Measurements from ENCODE around the gene NR5A1. TPM values are rescaled to one million over a fixed set of nuclear protein-coding genes. Genes with fewer than 3 reads are reported as not detected.

Gene NR5A1
- total RNA-seq, 1 experiment from 2014 or later: 0.64 TPM

- TF ChIP-seq REST (IDR thresholded peaks at IDR 0.05; ENCODE audit: low read depth) (no peak), ZNF274 (IDR thresholded peaks at IDR 0.05; ENCODE audit: low read depth, low read length) (no peak)
Observed at GRCh38 chr9:124496075-124496449, 11.1 kb downstream of the NR5A1 start (continued).

- CTCF ChIA-PET: no interaction called here
- Histone ChIP-seq H3K9ac (ENCODE audit: low read length) (no peak overlapping the region), H2AFZ (ENCODE audit: low read depth, low read length, poor library complexity, severe bottlenecking) (no peak overlapping the region), H3K79me2 (ENCODE audit: insufficient read depth, low read length) (no peaks in the 10 kb centered on the region), H3K36me3 (ENCODE audit: control insufficient read depth in 1 of 2, insufficient read depth in 2 of 2, low read length in 2 of 2) (no peaks in the 10 kb centered on the region), H3K4me2 (ENCODE audit: low read length) (no peak overlapping the region), H3K4me1 (ENCODE audit: control insufficient read depth in 1 of 2, insufficient read depth in 2 of 2, low read length in 2 of 2) (no peaks in the 10 kb centered on the region), H3K4me3 (replicated peaks in 1 of 2; ENCODE audit: low read depth in 1 of 2, low read length in 2 of 2) (no peak overlapping the region), H3K27me3 (ENCODE audit: insufficient read depth, low read length) (no peaks in the 10 kb centered on the region), H3K9me2 (ENCODE audit: insufficient read depth) (no peaks in the 10 kb centered on the region), H3K27ac (ENCODE audit: low read depth, low read length) (no peak overlapping the region), H4K20me1 (ENCODE audit: insufficient read depth) (no peaks in the 10 kb centered on the region), H3K9me3 (ENCODE audit: control insufficient read depth in 1 of 2, insufficient read depth in 1 of 2, low read depth in 1 of 2, low read length in 2 of 2) (no peaks in the 10 kb centered on the region)
- no peak for ATAC-seq
- no TSS peak for BruUV-seq (replicated peaks)
- intact Hi-C loops (cut with micrococcal nuclease): no loop called here
- POLR2A ChIA-PET: no interaction called here
- TF ChIP-seq SP1 (IDR thresholded peaks at IDR 0.05; ENCODE audit: low read depth) (no peak), MAX (IDR thresholded peaks at IDR 0.05) (no peak), POLR2AphosphoS5 (IDR thresholded peaks at IDR 0.05; ENCODE audit: low read depth, low read length) (no peak), EZH2 (IDR thresholded peaks at IDR 0.05) (no peak), CEBPB (IDR thresholded peaks at IDR 0.05; ENCODE audit: low read depth) (no peak), SIN3A (IDR thresholded peaks at IDR 0.05; ENCODE audit: low read depth) (no peak), EZH2phosphoT487 (IDR thresholded peaks at IDR 0.05; ENCODE audit: borderline replicate concordance) (no peak), ATF3 (IDR thresholded peaks at IDR 0.05) (no peak), SRF (IDR thresholded peaks at IDR 0.05; ENCODE audit: low read depth) (no peak), REST (IDR thresholded peaks at IDR 0.05; ENCODE audit: low read depth) (no peak), ZFX (IDR thresholded peaks at IDR 0.05) (no peak), JUND (IDR thresholded peaks at IDR 0.05) (no peak), POLR2A (IDR thresholded peaks at IDR 0.05; ENCODE audit: borderline replicate concordance, extremely low read depth, insufficient read depth, insufficient read length) (no peak), TCF7L2 (IDR thresholded peaks at IDR 0.05; ENCODE audit: borderline replicate concordance, extremely low read depth, insufficient read depth, insufficient read length) (no peak), EGR1 (IDR thresholded peaks at IDR 0.05; ENCODE audit: low read depth) (no peak), ZNF274 (IDR thresholded peaks at IDR 0.05; ENCODE audit: low read depth, low read length) (no peak)
- RAD21 ChIA-PET (ENCODE audit: low non-redundant PET in 1 of 2, low total read pairs in 2 of 2, uncharacterized antibody in 2 of 2, unreplicated experiment in 2 of 2): no interaction called here
- no peak for DNase-seq (ENCODE audit: low read depth, low spot score)
Observed at GRCh38 chr9:124495126-124496074, 11.8 kb downstream of the NR5A1 start.

Measured in HCT116 (cell line).